Uterus (tissue), 4 donors: Measurements from ENCODE around the gene FIGN. TPM values are rescaled to one million over a fixed set of nuclear protein-coding genes. Genes with fewer than 3 reads are reported as not detected.

Experiments used
- DNase-seq, 2 donors: peaks; one replicate each; pipeline ENCODE4 v3.0.0-alpha.2; 2019 to 2020
- H3K27ac ChIP-seq, 2 donors: fragments of 200-600 bp; sonication (generic); 1 replicate in 1 of 2; 2 replicates in 1 of 2; pipeline ENCODE4 v1.5.1; 2016 to 2018
- H3K27me3 ChIP-seq, 2 donors: fragments of 200-600 bp; sonication (generic); one replicate each; pipeline ENCODE4 v1.5.1; 2018 to 2019; ENCODE audit warnings: control low read depth in 1 of 2
- H3K36me3 ChIP-seq, 2 donors: fragments of 200-600 bp; sonication (generic); one replicate each; pipeline ENCODE4 v1.5.1; 2019; ENCODE audit warnings: control low read depth in 1 of 2
- H3K4me1 ChIP-seq, 2 donors: fragments of 200-600 bp; sonication (generic); one replicate each; pipeline ENCODE4 v1.5.1; 2018 to 2019; ENCODE audit warnings: control low read depth in 1 of 2
- H3K4me3 ChIP-seq, 2 donors: fragments of 200-600 bp; sonication (generic); 1 replicate in 1 of 2; 2 replicates in 1 of 2; pipeline ENCODE4 v1.5.1; 2018 to 2019; ENCODE audit warnings: mild to moderate bottlenecking in 1 of 2
- H3K9me3 ChIP-seq, 2 donors: fragments of 200-600 bp; sonication (generic); one replicate each; pipeline ENCODE4 v1.5.1; 2019; ENCODE audit warnings: control low read depth in 1 of 2
- CTCF ChIP-seq, 4 experiments: fragments of 200-600 bp in 2 of 4; fragments of 450-650 bp in 2 of 4; sonication (generic) in 2 of 4; IDR thresholded peaks; one replicate each; pipeline ENCODE4 v1.5.1; 2016 to 2019; ENCODE audit warnings: antibody characterized with exemption in 4 of 4, mild to moderate bottlenecking in 2 of 4, moderate library complexity in 1 of 4
- POLR2A ChIP-seq, 2 donors: fragments of 450-650 bp; IDR thresholded peaks; one replicate each; pipeline ENCODE4 v1.6.1; 2016; ENCODE audit warnings: antibody characterized with exemption in 2 of 2, mild to moderate bottlenecking in 1 of 2, moderate library complexity in 1 of 2
- intact Hi-C: fragments of 100-400 bp; cut with DNase I; formaldehyde crosslinking; loops from one replicate; pipeline ENCODE4 v1.15.1; 2023; ENCODE audit warnings: low total_unique reads
- total RNA-seq, 4 donors: library from RNA; depleted of rRNA in 3 of 4; stranded (reverse); fragments of >200 nt in 3 of 4; gene quantifications; one replicate each; pipeline versions ENCODE4 v1.1.0 to v1.2.4, GENCODE V29; 2014 to 2023
- donor health status: DM: yes; HTN: yes; CAD: no.

The FIGN gene
- total RNA-seq, 4 donors from 2014 or later = 1.8 to 9.8 (median 4.6) TPM

- no peaks in the 10 kb centered on the region for H3K4me1 ChIP-seq
- intact Hi-C loops = no loop called here
- H3K36me3 ChIP-seq = no peaks in the 10 kb centered on the region
- H3K9me3 ChIP-seq = no peaks in the 10 kb centered on the region
- DNase-seq = no peak
- no peak overlapping the region for H3K4me3 ChIP-seq
- TF ChIP-seq CTCF (IDR thresholded peaks at IDR 0.05) (no peak), POLR2A (IDR thresholded peaks at IDR 0.05) (no peak)
- H3K27ac ChIP-seq = no peak overlapping the region
- H3K27me3 ChIP-seq = no peaks in the 10 kb centered on the region
Observed at GRCh38 chr2:163606878-163607277, 128.9 kb downstream of the FIGN start.

GRCh38 chr2:163605779-163606178, 130.0 kb downstream of the FIGN start:
- no peak for DNase-seq
- Histone ChIP-seq H3K4me1 (no peaks in the 10 kb centered on the region), H3K27me3 (no peaks in the 10 kb centered on the region), H3K4me3 (no peak overlapping the region), H3K9me3 (no peaks in the 10 kb centered on the region), H3K27ac (no peak overlapping the region), H3K36me3 (no peaks in the 10 kb centered on the region)
- intact Hi-C loops = no loop called here
- TF ChIP-seq POLR2A (IDR thresholded peaks at IDR 0.05) (no peak), CTCF (IDR thresholded peaks at IDR 0.05) (no peak)

GRCh38 chr2:163604941-163605555, 130.8 kb downstream of the FIGN start:
- TF ChIP-seq CTCF (IDR thresholded peaks at IDR 0.05) (no peak), POLR2A (IDR thresholded peaks at IDR 0.05) (no peak)
- Histone ChIP-seq H3K4me3 (no peak overlapping the region), H3K4me1 (no peaks in the 10 kb centered on the region), H3K27me3 (no peaks in the 10 kb centered on the region), H3K9me3 (no peaks in the 10 kb centered on the region), H3K36me3 (no peaks in the 10 kb centered on the region), H3K27ac (no peak overlapping the region)
- intact Hi-C loops = no loop called here
- DNase-seq = no peak

- no peak for DNase-seq
- Histone ChIP-seq H3K9me3 (no peaks in the 10 kb centered on the region), H3K4me1 (no peaks in the 10 kb centered on the region), H3K4me3 (no peak overlapping the region), H3K36me3 (no peaks in the 10 kb centered on the region), H3K27me3 (no peaks in the 10 kb centered on the region), H3K27ac (no peak overlapping the region)
- TF ChIP-seq POLR2A (IDR thresholded peaks at IDR 0.05) (no peak), CTCF (IDR thresholded peaks at IDR 0.05) (no peak)
- intact Hi-C loops = no loop called here
Observed at GRCh38 chr2:163602196-163602595, 133.6 kb downstream of the FIGN start.

- DNase-seq = no peak
- H3K27me3 ChIP-seq = no peaks in the 10 kb centered on the region
- intact Hi-C loops = no loop called here
- H3K4me3 ChIP-seq = no peak overlapping the region
- no peaks in the 10 kb centered on the region for H3K36me3 ChIP-seq
- H3K9me3 ChIP-seq = no peaks in the 10 kb centered on the region
- no peak overlapping the region for H3K27ac ChIP-seq
- TF ChIP-seq POLR2A (IDR thresholded peaks at IDR 0.05) = no peak
- no peak for TF ChIP-seq CTCF (IDR thresholded peaks at IDR 0.05)
- no peaks in the 10 kb centered on the region for H3K4me1 ChIP-seq
Observed at GRCh38 chr2:163601377-163601776, 134.4 kb downstream of the FIGN start.
